Mucosa of descending colon (tissue), 3 donors: Measurements from ENCODE around the gene MYO3B. TPM values are rescaled to one million over a fixed set of nuclear protein-coding genes. Genes with fewer than 3 reads are reported as not detected.

Experiments
- ATAC-seq: fragments of 200-7000 bp; cut with Tn5 transposase; one replicate; pipeline ENCODE4 v1.9.1; 2020; ENCODE audit warnings: mild to moderate bottlenecking, moderate library complexity
- DNase-seq, 3 donors: peaks; one replicate each; pipeline ENCODE4 v3.0.0-alpha.2; 2020
- H3K36me3 ChIP-seq: fragments of 200-600 bp; one replicate; pipeline ENCODE4 v1.8.0; 2021; ENCODE audit warnings: low read depth, mild to moderate bottlenecking
- H3K4me1 ChIP-seq: fragments of 200-600 bp; one replicate; pipeline ENCODE4 v1.8.0; 2021; ENCODE audit warnings: low read depth, mild to moderate bottlenecking
- H3K4me3 ChIP-seq: fragments of 200-600 bp; one replicate; pipeline ENCODE4 v1.8.0; 2021; ENCODE audit warnings: mild to moderate bottlenecking
- H3K9me3 ChIP-seq: fragments of 200-600 bp; one replicate; pipeline ENCODE4 v1.8.0; 2021; ENCODE audit warnings: mild to moderate bottlenecking
- intact Hi-C, 2 donors: fragments of 100-400 bp; cut with DNase I in 1 of 2; cut with micrococcal nuclease in 1 of 2; formaldehyde crosslinking; loops; one replicate each; pipeline versions ENCODE4 v1.11.0 to v1.11.1; 2022; cut with DNase I, micrococcal nuclease
- total RNA-seq, 3 donors: library from RNA; stranded (reverse); fragmentation: NEBNext Ultra II Directional in 2 of 3; extraction: Animal tissue kit (Norgen Biotek cat#: 25700) in 2 of 3; gene quantifications; one replicate each; pipeline versions ENCODE4 v1.2.1 to v1.2.4, GENCODE V29; 2021 to 2023
- TF ChIP-seq, protein P1 (sequence below): fragments of 200-600 bp; IDR thresholded peaks from one replicate; pipeline ENCODE4 v1.8.0; 2022; ENCODE audit warnings: antibody characterized with exemption, mild to moderate bottlenecking
- donor health status: DM: no; HTN: no; CAD: no; lungs with moderate emphysema.
- donor health status: DM: no; HTN: no; CAD: no.
- donor health status: DM: no; HTN: yes; CAD: no.

The MYO3B gene
- total RNA-seq, 3 donors from 2014 or later: 0.06 to 0.39 (median 0.09) TPM

DNA sequence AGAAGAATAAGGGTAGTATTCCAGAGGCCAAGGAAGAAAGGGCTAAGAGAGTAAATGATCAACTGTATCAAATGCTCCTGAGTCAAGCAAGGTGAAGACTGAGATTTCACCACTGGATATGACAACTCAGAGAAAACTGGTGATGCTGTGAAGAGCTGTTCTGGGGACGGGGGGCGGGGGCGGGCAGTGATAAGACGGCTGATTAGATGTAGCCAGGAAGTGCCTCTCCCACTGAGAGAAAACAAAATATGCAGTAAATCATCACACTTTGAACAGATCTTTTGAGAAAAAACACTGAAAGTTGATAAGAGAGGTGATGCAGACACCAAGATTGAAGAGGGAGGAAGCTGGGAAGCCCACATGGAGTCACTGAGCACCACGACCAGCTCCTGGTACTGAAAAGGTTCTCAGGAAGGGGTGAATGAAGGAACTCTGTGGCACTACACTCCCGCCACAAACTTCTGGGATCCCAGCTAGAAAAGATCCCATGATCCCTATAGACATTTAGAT is 75.8 kb downstream of the MYO3B start:
- Histone ChIP-seq H3K4me1 (no peaks in the 10 kb centered on the region), H3K36me3 (no peaks in the 10 kb centered on the region), H3K4me3 (no peak overlapping the region), H3K9me3 (no peaks in the 10 kb centered on the region)
- no peak for ATAC-seq
- intact Hi-C loops: no loop called here
- no peak for DNase-seq
- TF ChIP-seq, protein P1, sequence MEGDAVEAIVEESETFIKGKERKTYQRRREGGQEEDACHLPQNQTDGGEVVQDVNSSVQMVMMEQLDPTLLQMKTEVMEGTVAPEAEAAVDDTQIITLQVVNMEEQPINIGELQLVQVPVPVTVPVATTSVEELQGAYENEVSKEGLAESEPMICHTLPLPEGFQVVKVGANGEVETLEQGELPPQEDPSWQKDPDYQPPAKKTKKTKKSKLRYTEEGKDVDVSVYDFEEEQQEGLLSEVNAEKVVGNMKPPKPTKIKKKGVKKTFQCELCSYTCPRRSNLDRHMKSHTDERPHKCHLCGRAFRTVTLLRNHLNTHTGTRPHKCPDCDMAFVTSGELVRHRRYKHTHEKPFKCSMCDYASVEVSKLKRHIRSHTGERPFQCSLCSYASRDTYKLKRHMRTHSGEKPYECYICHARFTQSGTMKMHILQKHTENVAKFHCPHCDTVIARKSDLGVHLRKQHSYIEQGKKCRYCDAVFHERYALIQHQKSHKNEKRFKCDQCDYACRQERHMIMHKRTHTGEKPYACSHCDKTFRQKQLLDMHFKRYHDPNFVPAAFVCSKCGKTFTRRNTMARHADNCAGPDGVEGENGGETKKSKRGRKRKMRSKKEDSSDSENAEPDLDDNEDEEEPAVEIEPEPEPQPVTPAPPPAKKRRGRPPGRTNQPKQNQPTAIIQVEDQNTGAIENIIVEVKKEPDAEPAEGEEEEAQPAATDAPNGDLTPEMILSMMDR: no peak

DNA sequence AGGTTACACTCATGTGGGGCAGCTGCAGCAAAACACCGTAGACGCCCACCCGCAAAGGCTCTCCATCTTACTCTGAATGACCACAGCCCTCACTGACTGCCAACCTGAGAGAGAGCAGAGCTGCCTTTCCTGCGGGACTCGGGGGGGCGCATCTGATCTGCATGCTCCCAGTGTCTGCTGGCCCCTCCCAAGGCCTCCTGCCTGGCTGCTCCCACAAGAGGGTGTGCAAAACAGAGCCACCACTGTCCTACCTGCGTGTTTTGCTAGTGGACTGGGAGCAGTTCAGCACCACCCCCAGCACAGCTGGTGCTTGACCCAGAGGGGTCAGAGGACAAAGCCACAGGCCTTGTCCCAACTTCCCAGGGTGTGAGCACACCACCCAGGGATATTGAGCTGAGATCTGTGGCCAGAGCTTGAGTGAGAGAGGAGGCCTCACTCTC is 76.4 kb downstream of the MYO3B start:
- TF ChIP-seq, protein P1: no peak
- intact Hi-C loops: no loop called here

DNA sequence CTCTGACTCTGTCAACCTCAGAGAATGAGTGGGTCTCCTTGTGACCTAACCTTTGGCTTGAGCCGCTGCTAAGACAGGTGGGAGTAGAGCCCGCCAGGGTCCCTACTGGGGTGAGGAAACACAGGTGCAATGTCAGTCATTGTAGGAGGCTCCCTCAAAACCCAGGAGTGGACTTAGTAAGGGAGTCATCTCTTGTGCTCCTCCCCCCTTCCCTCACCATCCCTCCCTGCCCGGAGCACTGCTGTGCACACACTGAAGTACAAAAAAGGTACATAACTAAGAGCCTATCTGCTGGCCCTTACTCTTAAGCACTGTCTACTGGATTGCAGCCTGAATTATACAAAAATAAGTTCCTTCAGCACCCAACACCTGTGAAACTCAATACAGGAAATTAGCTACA is 77.2 kb downstream of the MYO3B start:
- intact Hi-C loops: no loop called here
- Histone ChIP-seq H3K36me3 (no peaks in the 10 kb centered on the region), H3K4me3 (no peak overlapping the region), H3K9me3 (no peaks in the 10 kb centered on the region), H3K4me1 (no peaks in the 10 kb centered on the region)
- TF ChIP-seq, protein P1: no peak
- ATAC-seq: no peak
- no peak for DNase-seq

More for the DNA sequence above, 76.4 kb downstream of the MYO3B start:
- Histone ChIP-seq H3K36me3 (no peaks in the 10 kb centered on the region), H3K9me3 (no peaks in the 10 kb centered on the region), H3K4me1 (no peaks in the 10 kb centered on the region), H3K4me3 (no peak overlapping the region)
- ATAC-seq: no peak
- DNase-seq: no peak

DNA sequence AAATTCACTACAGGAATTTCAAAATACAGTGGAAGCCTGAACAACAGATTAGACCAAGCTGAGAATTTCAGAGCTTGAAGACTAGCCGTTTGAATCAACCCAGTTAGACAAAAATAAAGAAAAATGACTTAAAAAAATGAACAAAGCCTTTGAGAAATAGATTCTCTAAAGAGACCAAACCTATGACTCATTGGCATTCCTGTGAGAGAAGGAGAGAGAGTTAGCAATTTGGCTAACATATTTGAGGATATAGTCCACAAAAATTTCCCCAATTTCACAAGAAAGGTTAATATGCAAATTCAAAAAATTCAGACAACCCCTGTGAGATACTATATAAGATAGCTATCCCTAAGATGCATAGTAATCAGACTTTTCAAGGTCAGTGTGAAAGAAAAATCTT is 78.0 kb downstream of the MYO3B start:
- no peak for ATAC-seq
- no peaks in the 10 kb centered on the region for H3K9me3 ChIP-seq
- no peaks in the 10 kb centered on the region for H3K36me3 ChIP-seq
- DNase-seq: no peak
- TF ChIP-seq, protein P1: no peak
- intact Hi-C loops: no loop called here
- H3K4me3 ChIP-seq: no peak overlapping the region
- H3K4me1 ChIP-seq: no peaks in the 10 kb centered on the region

DNA sequence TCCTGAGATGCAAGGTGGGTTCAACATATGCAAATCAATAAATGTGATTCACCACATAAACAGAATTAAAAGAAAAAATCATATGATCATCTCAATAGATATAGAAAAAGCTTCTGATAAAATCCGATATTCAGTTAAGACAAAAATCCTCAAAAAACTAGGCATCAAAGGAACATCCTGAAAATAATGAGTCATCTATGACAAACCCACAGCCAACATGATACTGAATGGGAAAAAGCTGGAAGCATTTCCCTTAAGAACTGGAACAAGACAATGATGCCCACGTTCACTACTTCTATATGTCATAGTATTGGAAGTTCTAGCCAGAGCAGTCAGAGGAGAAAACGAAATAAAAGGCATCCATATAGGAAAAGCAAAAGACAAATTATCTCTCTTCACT is 80.4 kb downstream of the MYO3B start:
- intact Hi-C loops: no loop called here
- DNase-seq: no peak
- no peaks in the 10 kb centered on the region for H3K36me3 ChIP-seq
- H3K4me3 ChIP-seq: no peak overlapping the region
- H3K4me1 ChIP-seq: no peaks in the 10 kb centered on the region
- no peaks in the 10 kb centered on the region for H3K9me3 ChIP-seq
- ATAC-seq: no peak
- TF ChIP-seq, protein P1: no peak

DNA sequence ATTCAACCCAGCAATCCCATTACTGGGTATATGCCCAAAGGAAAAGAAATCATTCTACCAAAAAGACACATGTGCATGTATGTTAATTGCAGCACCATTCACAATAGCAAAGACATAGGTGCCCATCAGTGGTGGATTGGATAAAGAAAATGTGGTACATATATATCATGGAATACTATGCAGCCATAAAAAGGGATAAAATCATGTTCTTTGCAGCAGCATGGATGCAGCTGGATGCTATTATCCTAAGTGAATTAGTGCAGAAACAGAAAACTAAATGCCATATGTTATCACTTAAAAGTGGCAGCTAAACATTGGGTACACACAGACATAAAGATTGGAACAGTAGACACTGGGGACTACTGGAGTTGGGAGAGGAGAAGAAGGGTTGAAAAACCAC is 82.2 kb downstream of the MYO3B start:
- TF ChIP-seq, protein P1: no peak
- intact Hi-C loops: no loop called here
- ATAC-seq (no peak), DNase-seq (no peak)
- no peak overlapping the region for H3K4me3 ChIP-seq
- H3K9me3 ChIP-seq: peaks cover 5% of the 10 kb centered on the region
- H3K36me3 ChIP-seq: no peaks in the 10 kb centered on the region
- H3K4me1 ChIP-seq: no peaks in the 10 kb centered on the region
